HepG2 (cell line): ENCODE data around the gene CNNM4. TPM values are rescaled to one million over a fixed set of nuclear protein-coding genes. Genes with fewer than 3 reads are reported as not detected.

ENCODE experiments used
- ETV6 ChIP-seq: sonication (generic); formaldehyde crosslinking; conservative IDR thresholded peaks from 2 replicates; pipeline ENCODE4 v1.4.0; 2020; ENCODE audit warnings: missing genetic modification reagents
- FOXO1 ChIP-seq: sonication (generic); formaldehyde crosslinking; IDR thresholded peaks from 2 replicates; pipeline ENCODE4 v1.4.0; 2020; ENCODE audit warnings: missing genetic modification reagents
- KDM5B ChIP-seq: sonication (generic); formaldehyde crosslinking; IDR thresholded peaks from 2 replicates; pipeline ENCODE4 v1.4.0; 2020; ENCODE audit warnings: missing genetic modification reagents, mild to moderate bottlenecking, borderline replicate concordance
- NFATC3 ChIP-seq: sonication (generic); formaldehyde crosslinking; IDR thresholded peaks from 2 replicates; pipeline ENCODE4 v1.5.1; 2020; ENCODE audit warnings: mild to moderate bottlenecking, missing genetic modification reagents
- RAD51 ChIP-seq: fragments of 450-650 bp; IDR thresholded peaks from 2 replicates; pipeline ENCODE4 v1.6.1; 2016; ENCODE audit warnings: borderline replicate concordance
- ZMYM4 ChIP-seq: sonication (generic); formaldehyde crosslinking; IDR thresholded peaks from 2 replicates; pipeline ENCODE4 v1.8.1; 2023; ENCODE audit warnings: mild to moderate bottlenecking, missing genetic modification reagents
- ZNF577 ChIP-seq: sonication (generic); formaldehyde crosslinking; IDR thresholded peaks from 2 replicates; pipeline ENCODE4 v1.4.0; 2020; ENCODE audit warnings: mild to moderate bottlenecking, low read depth, missing genetic modification reagents, borderline replicate concordance
- polyA plus RNA-seq, 8 experiments: library from polyadenylated mRNA; depleted of rRNA in 3 of 8; stranded (reverse) in 7 of 8; unstranded in 1 of 8; fragments of >200 nt; fragmentation: Illumina TruSeq in 4 of 8; extraction: Trizol in 4 of 8; gene quantifications; 2 replicates each; pipeline versions ENCODE4 v1.2.1 to v1.2.3, GENCODE V29; 2011 to 2016; ENCODE audit warnings: low read depth in 4 of 8, missing spikeins in 1 of 8, mixed read lengths in 1 of 8; ENCODE audit not compliant: insufficient read depth in 1 of 8
- total RNA-seq, 5 experiments: library from RNA; depleted of rRNA; stranded (reverse); fragments of >200 nt; fragmentation: Illumina TruSeq; extraction: Trizol; gene quantifications; 2 replicates each; pipeline ENCODE4 v1.2.3, GENCODE V29; 2016; ENCODE audit warnings: low read depth in 1 of 5
- TF ChIP-seq, protein P1 (sequence below), 2 experiments: sonication (generic) in 1 of 2; formaldehyde crosslinking in 1 of 2; IDR thresholded peaks; 2 replicates each; pipeline versions ENCODE4 v1.4.0 to v1.6.1; 2016 to 2020; ENCODE audit warnings: borderline replicate concordance in 1 of 2, low read depth in 1 of 2, mild to moderate bottlenecking in 1 of 2, missing genetic modification reagents in 1 of 2
- TF ChIP-seq, protein P2 (sequence below): sonication (generic); formaldehyde crosslinking; IDR thresholded peaks from 2 replicates; pipeline ENCODE4 v1.4.0; 2020; ENCODE audit warnings: mild to moderate bottlenecking, low read depth, missing genetic modification reagents
- TF ChIP-seq, protein P3 (sequence below): sonication (generic); formaldehyde crosslinking; IDR thresholded peaks from 2 replicates; pipeline ENCODE4 v1.4.0; 2020; ENCODE audit warnings: missing genetic modification reagents
- TF ChIP-seq, protein P4 (sequence below): sonication (generic); formaldehyde crosslinking; IDR thresholded peaks from 2 replicates; pipeline ENCODE4 v1.5.0; 2020; ENCODE audit warnings: missing genetic modification reagents
- TF ChIP-seq, protein P5 (sequence below): IDR thresholded peaks from 2 replicates; pipeline ENCODE4 v1.6.1; 2012; ENCODE audit warnings: low read depth, low read length, improper control_type of control experiment

CNNM4 gene
- total and polyA plus RNA-seq, 2 of the 13 experiments (the other 11 are each of a cell fraction or from before 2014, with no cell fraction given): 5.9 to 8.4 TPM

DNA sequence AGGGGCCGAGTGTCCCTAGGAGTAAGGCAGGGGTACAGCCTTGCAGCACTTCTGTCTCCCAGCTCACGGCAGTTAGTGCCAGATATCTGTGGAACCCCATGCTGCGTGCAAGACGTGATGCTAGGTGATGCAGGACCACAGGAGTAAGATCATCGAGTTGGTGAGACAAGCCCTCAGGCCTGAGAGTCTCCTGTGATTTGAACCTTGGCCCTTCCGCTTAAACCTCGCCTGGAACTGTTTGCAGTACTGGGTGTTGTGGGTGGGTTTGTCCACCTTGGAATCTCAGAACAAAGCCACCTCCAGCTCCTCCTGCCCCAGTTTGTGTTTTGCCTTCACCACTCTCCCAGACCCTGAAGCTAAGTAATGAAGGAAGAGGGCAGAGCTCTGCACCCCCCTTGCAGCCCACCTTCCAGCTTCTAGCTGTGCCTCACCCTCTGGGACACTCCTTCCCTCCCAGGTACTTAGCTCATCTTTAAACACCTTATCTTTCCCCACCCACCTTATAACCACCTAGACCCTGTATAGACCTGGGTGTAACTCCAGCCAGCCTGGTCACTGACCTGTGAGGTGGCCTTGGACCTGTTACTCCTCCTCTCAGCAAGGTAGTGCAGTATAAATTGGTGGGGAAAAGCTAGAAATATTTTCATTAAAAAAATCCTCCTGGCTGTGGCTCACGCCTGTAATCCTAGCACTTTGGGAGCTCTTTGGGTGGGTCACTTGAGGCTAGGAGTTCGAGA lies 6.6 kb downstream of the CNNM4 start (continued):
- TF ChIP-seq, protein P1, sequence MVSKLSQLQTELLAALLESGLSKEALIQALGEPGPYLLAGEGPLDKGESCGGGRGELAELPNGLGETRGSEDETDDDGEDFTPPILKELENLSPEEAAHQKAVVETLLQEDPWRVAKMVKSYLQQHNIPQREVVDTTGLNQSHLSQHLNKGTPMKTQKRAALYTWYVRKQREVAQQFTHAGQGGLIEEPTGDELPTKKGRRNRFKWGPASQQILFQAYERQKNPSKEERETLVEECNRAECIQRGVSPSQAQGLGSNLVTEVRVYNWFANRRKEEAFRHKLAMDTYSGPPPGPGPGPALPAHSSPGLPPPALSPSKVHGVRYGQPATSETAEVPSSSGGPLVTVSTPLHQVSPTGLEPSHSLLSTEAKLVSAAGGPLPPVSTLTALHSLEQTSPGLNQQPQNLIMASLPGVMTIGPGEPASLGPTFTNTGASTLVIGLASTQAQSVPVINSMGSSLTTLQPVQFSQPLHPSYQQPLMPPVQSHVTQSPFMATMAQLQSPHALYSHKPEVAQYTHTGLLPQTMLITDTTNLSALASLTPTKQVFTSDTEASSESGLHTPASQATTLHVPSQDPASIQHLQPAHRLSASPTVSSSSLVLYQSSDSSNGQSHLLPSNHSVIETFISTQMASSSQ (IDR thresholded peaks at IDR 0.05; ENCODE audit: low read depth): no peak
- TF ChIP-seq, protein P1 (CRISPR knock-in tag; IDR thresholded peaks at IDR 0.05; ENCODE audit: borderline replicate concordance): no peak
- TF ChIP-seq NFATC3: no peak
- TF ChIP-seq, protein P2, sequence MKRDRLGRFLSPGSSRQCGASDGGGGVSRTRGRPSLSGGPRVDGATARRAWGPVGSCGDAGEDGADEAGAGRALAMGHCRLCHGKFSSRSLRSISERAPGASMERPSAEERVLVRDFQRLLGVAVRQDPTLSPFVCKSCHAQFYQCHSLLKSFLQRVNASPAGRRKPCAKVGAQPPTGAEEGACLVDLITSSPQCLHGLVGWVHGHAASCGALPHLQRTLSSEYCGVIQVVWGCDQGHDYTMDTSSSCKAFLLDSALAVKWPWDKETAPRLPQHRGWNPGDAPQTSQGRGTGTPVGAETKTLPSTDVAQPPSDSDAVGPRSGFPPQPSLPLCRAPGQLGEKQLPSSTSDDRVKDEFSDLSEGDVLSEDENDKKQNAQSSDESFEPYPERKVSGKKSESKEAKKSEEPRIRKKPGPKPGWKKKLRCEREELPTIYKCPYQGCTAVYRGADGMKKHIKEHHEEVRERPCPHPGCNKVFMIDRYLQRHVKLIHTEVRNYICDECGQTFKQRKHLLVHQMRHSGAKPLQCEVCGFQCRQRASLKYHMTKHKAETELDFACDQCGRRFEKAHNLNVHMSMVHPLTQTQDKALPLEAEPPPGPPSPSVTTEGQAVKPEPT (CRISPR knock-in tag): no peak
- TF ChIP-seq RAD51: no peak
- peak; percentile 39; the same call in 1 of the 2 replicates for TF ChIP-seq KDM5B (CRISPR knock-in tag)
- TF ChIP-seq, protein P3, sequence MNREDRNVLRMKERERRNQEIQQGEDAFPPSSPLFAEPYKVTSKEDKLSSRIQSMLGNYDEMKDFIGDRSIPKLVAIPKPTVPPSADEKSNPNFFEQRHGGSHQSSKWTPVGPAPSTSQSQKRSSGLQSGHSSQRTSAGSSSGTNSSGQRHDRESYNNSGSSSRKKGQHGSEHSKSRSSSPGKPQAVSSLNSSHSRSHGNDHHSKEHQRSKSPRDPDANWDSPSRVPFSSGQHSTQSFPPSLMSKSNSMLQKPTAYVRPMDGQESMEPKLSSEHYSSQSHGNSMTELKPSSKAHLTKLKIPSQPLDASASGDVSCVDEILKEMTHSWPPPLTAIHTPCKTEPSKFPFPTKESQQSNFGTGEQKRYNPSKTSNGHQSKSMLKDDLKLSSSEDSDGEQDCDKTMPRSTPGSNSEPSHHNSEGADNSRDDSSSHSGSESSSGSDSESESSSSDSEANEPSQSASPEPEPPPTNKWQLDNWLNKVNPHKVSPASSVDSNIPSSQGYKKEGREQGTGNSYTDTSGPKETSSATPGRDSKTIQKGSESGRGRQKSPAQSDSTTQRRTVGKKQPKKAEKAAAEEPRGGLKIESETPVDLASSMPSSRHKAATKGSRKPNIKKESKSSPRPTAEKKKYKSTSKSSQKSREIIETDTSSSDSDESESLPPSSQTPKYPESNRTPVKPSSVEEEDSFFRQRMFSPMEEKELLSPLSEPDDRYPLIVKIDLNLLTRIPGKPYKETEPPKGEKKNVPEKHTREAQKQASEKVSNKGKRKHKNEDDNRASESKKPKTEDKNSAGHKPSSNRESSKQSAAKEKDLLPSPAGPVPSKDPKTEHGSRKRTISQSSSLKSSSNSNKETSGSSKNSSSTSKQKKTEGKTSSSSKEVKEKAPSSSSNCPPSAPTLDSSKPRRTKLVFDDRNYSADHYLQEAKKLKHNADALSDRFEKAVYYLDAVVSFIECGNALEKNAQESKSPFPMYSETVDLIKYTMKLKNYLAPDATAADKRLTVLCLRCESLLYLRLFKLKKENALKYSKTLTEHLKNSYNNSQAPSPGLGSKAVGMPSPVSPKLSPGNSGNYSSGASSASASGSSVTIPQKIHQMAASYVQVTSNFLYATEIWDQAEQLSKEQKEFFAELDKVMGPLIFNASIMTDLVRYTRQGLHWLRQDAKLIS (CRISPR knock-in tag): no peak
- TF ChIP-seq, protein P4, sequence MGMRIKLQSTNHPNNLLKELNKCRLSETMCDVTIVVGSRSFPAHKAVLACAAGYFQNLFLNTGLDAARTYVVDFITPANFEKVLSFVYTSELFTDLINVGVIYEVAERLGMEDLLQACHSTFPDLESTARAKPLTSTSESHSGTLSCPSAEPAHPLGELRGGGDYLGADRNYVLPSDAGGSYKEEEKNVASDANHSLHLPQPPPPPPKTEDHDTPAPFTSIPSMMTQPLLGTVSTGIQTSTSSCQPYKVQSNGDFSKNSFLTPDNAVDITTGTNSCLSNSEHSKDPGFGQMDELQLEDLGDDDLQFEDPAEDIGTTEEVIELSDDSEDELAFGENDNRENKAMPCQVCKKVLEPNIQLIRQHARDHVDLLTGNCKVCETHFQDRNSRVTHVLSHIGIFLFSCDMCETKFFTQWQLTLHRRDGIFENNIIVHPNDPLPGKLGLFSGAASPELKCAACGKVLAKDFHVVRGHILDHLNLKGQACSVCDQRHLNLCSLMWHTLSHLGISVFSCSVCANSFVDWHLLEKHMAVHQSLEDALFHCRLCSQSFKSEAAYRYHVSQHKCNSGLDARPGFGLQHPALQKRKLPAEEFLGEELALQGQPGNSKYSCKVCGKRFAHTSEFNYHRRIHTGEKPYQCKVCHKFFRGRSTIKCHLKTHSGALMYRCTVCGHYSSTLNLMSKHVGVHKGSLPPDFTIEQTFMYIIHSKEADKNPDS (CRISPR knock-in tag): 0 out of 2 replicates have a peak, but pooled peaks have one; percentile 21
- no peak for TF ChIP-seq ZNF577 (CRISPR knock-in tag)
- no peak for TF ChIP-seq ZMYM4 (CRISPR knock-in tag)
- TF ChIP-seq, protein P5, sequence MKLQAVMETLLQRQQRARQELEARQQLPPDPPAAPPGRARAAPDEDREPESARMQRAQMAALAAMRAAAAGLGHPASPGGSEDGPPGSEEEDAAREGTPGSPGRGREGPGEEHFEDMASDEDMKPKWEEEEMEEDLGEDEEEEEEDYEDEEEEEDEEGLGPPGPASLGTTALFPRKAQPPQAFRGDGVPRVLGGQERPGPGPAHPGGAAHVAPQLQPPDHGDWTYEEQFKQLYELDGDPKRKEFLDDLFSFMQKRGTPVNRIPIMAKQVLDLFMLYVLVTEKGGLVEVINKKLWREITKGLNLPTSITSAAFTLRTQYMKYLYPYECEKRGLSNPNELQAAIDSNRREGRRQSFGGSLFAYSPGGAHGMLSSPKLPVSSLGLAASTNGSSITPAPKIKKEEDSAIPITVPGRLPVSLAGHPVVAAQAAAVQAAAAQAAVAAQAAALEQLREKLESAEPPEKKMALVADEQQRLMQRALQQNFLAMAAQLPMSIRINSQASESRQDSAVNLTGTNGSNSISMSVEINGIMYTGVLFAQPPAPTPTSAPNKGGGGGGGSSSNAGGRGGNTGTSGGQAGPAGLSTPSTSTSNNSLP: no peak
- no peak for TF ChIP-seq FOXO1 (CRISPR knock-in tag)
- no peak for TF ChIP-seq ETV6 (CRISPR knock-in tag)
